ENCODE data around the gene TBC1D3. TPM values are rescaled to one million over a fixed set of nuclear protein-coding genes. Genes with fewer than 3 reads are reported as not detected.

Gene TBC1D3
- total and polyA plus RNA-seq, 2 donors (not counting 1 experiment from before 2014, with no cell fraction given), result not detected

Other genes with a start within 250 kb of the TBC1D3 start
- 1.8 and 4.8 TPM in 2 replicates for gene TBC1D3L, start 203.5 kb downstream of the TBC1D3 start, total RNA-seq
- gene TBC1D3L, start 203.5 kb downstream of the TBC1D3 start, polyA plus RNA-seq, result 3.2 and 5.3 TPM in 2 replicates
- gene TBC1D3D, start 188.6 kb downstream of the TBC1D3 start, total RNA-seq, result 0.77 TPM in 1 of 2 replicates, not detected in the other
- gene TBC1D3D, start 188.6 kb downstream of the TBC1D3 start, polyA plus RNA-seq, result 0.02 and 0.11 TPM in 2 replicates
- 1.3 TPM in 1 of 2 replicates, not detected in the other for gene TBC1D3C, start 123.9 kb downstream of the TBC1D3 start, total RNA-seq
- not detected in 2 replicates for gene TBC1D3C, start 123.9 kb downstream of the TBC1D3 start, polyA plus RNA-seq
- not detected in 2 replicates for gene TBC1D3E, start 64.6 kb downstream of the TBC1D3 start, total RNA-seq
- not detected in 2 replicates for gene TBC1D3E, start 64.6 kb downstream of the TBC1D3 start, polyA plus RNA-seq
- gene MRPL45, start 104.6 kb upstream of the TBC1D3 start, total RNA-seq, result 34.7 and 35.4 TPM in 2 replicates
- 56.1 and 59.6 TPM in 2 replicates for gene MRPL45, start 104.6 kb upstream of the TBC1D3 start, polyA plus RNA-seq
- under 0.01 TPM in 2 replicates for gene GPR179, start 151.4 kb upstream of the TBC1D3 start, total RNA-seq
- not detected in 2 replicates for gene GPR179, start 151.4 kb upstream of the TBC1D3 start, polyA plus RNA-seq
- 9.4 and 9.8 TPM in 2 replicates for gene SOCS7, start 159.3 kb upstream of the TBC1D3 start, total RNA-seq
- gene SOCS7, start 159.3 kb upstream of the TBC1D3 start, polyA plus RNA-seq, result 4.8 and 5.2 TPM in 2 replicates
- gene ARHGAP23, start 235.9 kb upstream of the TBC1D3 start, total RNA-seq, result 18.2 and 41.1 TPM in 2 replicates
- 28.1 and 31.0 TPM in 2 replicates for gene ARHGAP23, start 235.9 kb upstream of the TBC1D3 start, polyA plus RNA-seq

Data from fibroblast of lung (primary cell).